PC-3 (cell line): ENCODE data around the gene ARNT2. TPM values are rescaled to one million over a fixed set of nuclear protein-coding genes. Genes with fewer than 3 reads are reported as not detected.
A peak's percentile ranks its signal among the peaks of the same experiment; 100 is the strongest.

Experiments used
- ATAC-seq: fragments of 200-7000 bp; cut with Tn5 transposase; 2 replicates; pipeline ENCODE4 v1.9.1; 2020; ENCODE audit warnings: mild to moderate bottlenecking, moderate library complexity
- BruUV-seq: library from RNA; stranded (reverse); fragments of 400-500 nt; replicated peaks from 2 replicates; lab custom pipeline; 2021; lab: Mats Ljungman, UMichigan
- CTCF ChIA-PET: fragments of 300-600 bp; sonication (Branson Sonifier 250); formaldehyde crosslinking; loops from one replicate; lab custom pipeline; 2022; ENCODE audit warnings: antibody characterized with exemption; lab: Charles Lee
- POLR2A ChIA-PET: fragments of 300-600 bp; sonication (Branson Sonifier 250); formaldehyde crosslinking; loops from one replicate; lab custom pipeline; 2022; ENCODE audit warnings: antibody characterized with exemption; ENCODE audit not compliant: unreplicated experiment; lab: Charles Lee
- DNase-seq: peaks from one replicate; pipeline ENCODE4 v3.0.0-alpha.2; 2015
- H2AFZ ChIP-seq: fragments of 300-600 bp; sonication (generic); 2 replicates; pipeline ENCODE4 v1.6.0; 2016; ENCODE audit warnings: antibody characterized with exemption, low read length
- H3F3A ChIP-seq: fragments of 300-600 bp; sonication (generic); one replicate; pipeline ENCODE4 v1.6.0; 2017; ENCODE audit warnings: antibody characterized with exemption, low read length, control low read depth, mild to moderate bottlenecking; ENCODE audit not compliant: unreplicated experiment
- H3K27ac ChIP-seq: fragments of 300-600 bp; sonication (generic); 2 replicates; pipeline ENCODE4 v1.5.1; 2016; ENCODE audit warnings: mild to moderate bottlenecking, low read length
- H3K27me3 ChIP-seq: fragments of 300-600 bp; sonication (generic); 2 replicates; pipeline ENCODE4 v1.6.1; 2016; ENCODE audit warnings: low read length, mixed read lengths
- H3K36me3 ChIP-seq: fragments of 300-600 bp; sonication (generic); 2 replicates; pipeline ENCODE4 v1.6.1; 2016; ENCODE audit warnings: low read depth, mixed run types, low read length, mixed read lengths
- H3K4me1 ChIP-seq: fragments of 300-600 bp; sonication (generic); 2 replicates; pipeline ENCODE4 v1.5.1; 2016; ENCODE audit warnings: low read length; ENCODE audit not compliant: insufficient read depth
- H3K4me2 ChIP-seq: fragments of 300-600 bp; sonication (generic); 2 replicates; pipeline ENCODE4 v1.6.0; 2016; ENCODE audit warnings: low read length
- H3K4me3 ChIP-seq: fragments of 300-600 bp; sonication (generic); 2 replicates; pipeline ENCODE4 v1.5.1; 2016; ENCODE audit warnings: mild to moderate bottlenecking, low read length, mixed read lengths
- H3K79me2 ChIP-seq: fragments of 300-600 bp; sonication (generic); 2 replicates; pipeline ENCODE4 v1.6.1; 2017; ENCODE audit warnings: low read length, mixed read lengths
- H3K9ac ChIP-seq: fragments of 300-600 bp; sonication (generic); 2 replicates; pipeline ENCODE4 v1.6.0; 2016; ENCODE audit warnings: mild to moderate bottlenecking, low read length
- H3K9me2 ChIP-seq: fragments of 300-600 bp; sonication (generic); replicated peaks from 2 replicates; pipeline ENCODE4 v1.6.1; 2016; ENCODE audit warnings: mixed run types, low read length, mixed read lengths
- H3K9me3 ChIP-seq: fragments of 300-600 bp; sonication (generic); 2 replicates; pipeline ENCODE4 v1.6.1; 2016; ENCODE audit warnings: low read length, mixed read lengths
- H4K20me1 ChIP-seq: fragments of 300-600 bp; sonication (generic); 2 replicates; pipeline ENCODE4 v1.6.1; 2016; ENCODE audit warnings: low read length, mixed read lengths
- EZH2 ChIP-seq: fragments of 300-600 bp; sonication (generic); IDR thresholded peaks from one replicate; pipeline ENCODE4 v1.6.1; 2017; ENCODE audit warnings: antibody characterized with exemption, mild to moderate bottlenecking, low read length; ENCODE audit not compliant: unreplicated experiment
- EZH2phosphoT487 ChIP-seq: fragments of 300-600 bp; sonication (generic); IDR thresholded peaks from 2 replicates; pipeline ENCODE4 v1.6.1; 2018; ENCODE audit warnings: mild to moderate bottlenecking, antibody characterized with exemption, low read length, borderline replicate concordance
- intact Hi-C: fragments of 100-400 bp; cut with micrococcal nuclease; formaldehyde crosslinking; loops from 2 replicates; pipeline ENCODE4 v1.9.0; 2023
- total RNA-seq: library from RNA; depleted of rRNA; stranded (reverse); fragments of >200 nt; gene quantifications from 2 replicates; pipeline ENCODE4 v1.2.3, GENCODE V29; 2014
- TF ChIP-seq, protein P1 (sequence below): fragments of 300-600 bp; sonication (generic); conservative IDR thresholded peaks from 2 replicates; pipeline ENCODE4 v1.5.1; 2017; ENCODE audit warnings: antibody characterized with exemption, low read depth, mild to moderate bottlenecking, low read length

ARNT2 gene
- total RNA-seq, 1 experiment from 2014 or later = 0.11 TPM

DNA sequence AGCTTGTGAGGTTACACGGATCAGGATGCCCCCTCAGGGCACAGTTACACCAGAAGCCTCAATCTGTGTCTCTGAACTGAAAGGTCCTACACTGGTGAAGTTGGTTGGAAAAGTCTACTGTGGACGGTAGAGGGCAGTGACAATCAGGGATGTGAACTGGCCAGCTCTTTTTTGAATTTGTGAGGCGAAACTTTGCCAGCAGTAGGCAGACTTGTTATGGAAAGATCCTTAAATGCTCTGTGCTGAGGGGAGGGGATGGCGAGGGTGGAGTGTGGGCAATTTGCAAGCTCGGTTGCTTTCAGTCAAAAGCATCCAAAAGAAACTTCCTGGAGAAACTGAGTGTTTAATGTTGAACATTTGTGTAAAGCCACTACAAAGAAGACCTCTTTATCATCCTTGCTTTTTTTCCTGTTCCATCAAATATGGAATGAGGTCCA is 163.6 kb downstream of the ARNT2 start:
- POLR2A ChIA-PET = no interaction called here
- Histone ChIP-seq H4K20me1 (no peaks in the 10 kb centered on the region), H3K79me2 (no peaks in the 10 kb centered on the region), H3K4me2 (no peak overlapping the region), H3K27ac (peak overlapping the region; percentile 27), H3K27me3 (no peaks in the 10 kb centered on the region), H3K4me3 (no peak overlapping the region), H2AFZ (peak overlapping the region; percentile 28; the same call in 1 of the 2 replicates), H3K36me3 (no peaks in the 10 kb centered on the region), H3K4me1 (peaks cover 7% of the 10 kb centered on the region), H3K9me3 (no peaks in the 10 kb centered on the region), H3K9me2 (no peaks in the 10 kb centered on the region), H3F3A (no peaks in the 10 kb centered on the region), H3K9ac (peak overlapping the region; percentile 32; the same call in 1 of the 2 replicates)
- BruUV-seq = no TSS peak
- peak; percentile 82 for DNase-seq
- TF ChIP-seq, protein P1, sequence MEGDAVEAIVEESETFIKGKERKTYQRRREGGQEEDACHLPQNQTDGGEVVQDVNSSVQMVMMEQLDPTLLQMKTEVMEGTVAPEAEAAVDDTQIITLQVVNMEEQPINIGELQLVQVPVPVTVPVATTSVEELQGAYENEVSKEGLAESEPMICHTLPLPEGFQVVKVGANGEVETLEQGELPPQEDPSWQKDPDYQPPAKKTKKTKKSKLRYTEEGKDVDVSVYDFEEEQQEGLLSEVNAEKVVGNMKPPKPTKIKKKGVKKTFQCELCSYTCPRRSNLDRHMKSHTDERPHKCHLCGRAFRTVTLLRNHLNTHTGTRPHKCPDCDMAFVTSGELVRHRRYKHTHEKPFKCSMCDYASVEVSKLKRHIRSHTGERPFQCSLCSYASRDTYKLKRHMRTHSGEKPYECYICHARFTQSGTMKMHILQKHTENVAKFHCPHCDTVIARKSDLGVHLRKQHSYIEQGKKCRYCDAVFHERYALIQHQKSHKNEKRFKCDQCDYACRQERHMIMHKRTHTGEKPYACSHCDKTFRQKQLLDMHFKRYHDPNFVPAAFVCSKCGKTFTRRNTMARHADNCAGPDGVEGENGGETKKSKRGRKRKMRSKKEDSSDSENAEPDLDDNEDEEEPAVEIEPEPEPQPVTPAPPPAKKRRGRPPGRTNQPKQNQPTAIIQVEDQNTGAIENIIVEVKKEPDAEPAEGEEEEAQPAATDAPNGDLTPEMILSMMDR = peak; percentile 95
- TF ChIP-seq EZH2 = no peak
- intact Hi-C loops = loop anchor here (1.0 to 5.0 kb wide), 5 partner anchors 93 to 405 kb away; no protein-coding TSS in a partner anchor
- CTCF ChIA-PET = interaction anchor here (0.6 to 3.1 kb wide), 10 partner anchors 28 to 402 kb away, joined by 3 to 44 read pairs (median 4); partner anchors contain the start of gene CEMIP
- ATAC-seq = peak; percentile 89

DNA sequence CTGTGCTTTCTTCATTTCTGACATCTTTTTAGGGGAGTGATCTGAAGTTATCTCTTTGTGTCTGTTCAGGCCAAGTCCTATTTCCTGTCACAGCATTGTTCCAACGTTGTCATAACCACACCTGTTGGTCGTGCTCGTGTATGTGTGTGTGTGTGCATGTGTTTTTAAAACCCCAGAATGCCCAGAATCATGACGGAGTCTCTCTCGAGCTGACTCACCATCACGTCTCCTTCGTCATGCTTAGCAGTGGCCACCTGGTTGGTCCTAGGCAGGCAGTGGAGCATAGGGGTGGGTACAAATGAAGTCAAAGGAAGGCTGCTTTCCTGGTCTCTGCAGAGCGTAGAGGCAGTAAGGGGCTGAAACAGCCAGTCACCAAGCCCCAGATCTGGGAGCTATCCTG is 164.1 kb downstream of the ARNT2 start:
- Histone ChIP-seq H3K4me1 (peaks cover 7% of the 10 kb centered on the region), H4K20me1 (no peaks in the 10 kb centered on the region), H3K27ac (peak overlapping the region; percentile 27), H3F3A (no peaks in the 10 kb centered on the region), H3K9ac (peak overlapping the region; percentile 32; the same call in 1 of the 2 replicates), H3K79me2 (no peaks in the 10 kb centered on the region), H3K36me3 (no peaks in the 10 kb centered on the region), H2AFZ (peak overlapping the region; percentile 28; the same call in 1 of the 2 replicates), H3K9me3 (no peaks in the 10 kb centered on the region), H3K4me3 (no peak overlapping the region), H3K4me2 (no peak overlapping the region), H3K9me2 (no peaks in the 10 kb centered on the region), H3K27me3 (no peaks in the 10 kb centered on the region)
- peak; percentile 5 for DNase-seq
- no TSS peak for BruUV-seq
- intact Hi-C loops = loop anchor here (5.0 kb wide), 2 partner anchors 111 to 404 kb away; no protein-coding TSS in a partner anchor
- ATAC-seq = peak; percentile 51
- TF ChIP-seq EZH2phosphoT487 (no peak), EZH2 (no peak)
- TF ChIP-seq, protein P1 = no peak
- ChIA-PET POLR2A (no interaction called here), CTCF (interaction anchor here (0.7 to 3.1 kb wide), 3 partner anchors 92 to 210 kb away, joined by 4 to 44 read pairs (median 9); partner anchors contain the start of gene CEMIP)
